T-cell (primary cell): ENCODE data around the gene TTK. TPM values are rescaled to one million over a fixed set of nuclear protein-coding genes. Genes with fewer than 3 reads are reported as not detected.

Experiments
- ATAC-seq, 4 experiments: fragments of 200-7000 bp in 3 of 4; fragments of 150-1000 bp in 1 of 4; cut with Tn5 transposase; replicated peaks in 1 of 4; 1 replicate in 3 of 4; 2 replicates in 1 of 4; pipeline ENCODE4 v1.10.0; 2021; ENCODE audit warnings: moderate library complexity in 3 of 4, mild to moderate bottlenecking in 2 of 4, moderate number of reproducible peaks in 1 of 4
- CTCF ChIA-PET, 2 donors: fragments of 300-600 bp; sonication (Branson Sonifier 250); formaldehyde crosslinking; loops; one replicate each; lab custom pipeline; 2022; ENCODE audit warnings: antibody characterized with exemption in 2 of 2; lab: Charles Lee
- POLR2A ChIA-PET, 2 donors: fragments of 300-600 bp; sonication (Branson Sonifier 250); formaldehyde crosslinking; loops; one replicate each; lab custom pipeline; 2022; ENCODE audit warnings: antibody characterized with exemption in 2 of 2; lab: Charles Lee
- DNase-seq, 35 experiments: peaks; one replicate each; pipeline versions ENCODE4 v3.0.0 to v3.0.0-alpha.2; 2013 to 2023
- H3K27ac ChIP-seq: one replicate; pipeline ENCODE4 v1.5.1; 2013; ENCODE audit warnings: low read length
- H3K27me3 ChIP-seq, 2 experiments: replicated peaks in 1 of 2; 1 replicate in 1 of 2; 2 replicates in 1 of 2; pipeline versions ENCODE4 v1.6.1 to v1.7.0; 2013; ENCODE audit warnings: low read length in 1 of 2, mixed read lengths in 1 of 2; ENCODE audit not compliant: control insufficient read depth in 2 of 2, insufficient read depth in 2 of 2; ENCODE audit errors: extremely low read depth in 1 of 2
- H3K36me3 ChIP-seq, 2 donors: 1 replicate in 1 of 2; 2 replicates in 1 of 2; pipeline versions ENCODE4 v1.6.1 to v1.7.0; 2013; ENCODE audit warnings: low read length in 1 of 2; ENCODE audit not compliant: control insufficient read depth in 2 of 2, insufficient read depth in 1 of 2; ENCODE audit errors: extremely low read depth in 1 of 2
- H3K4me1 ChIP-seq, 2 experiments: 1 replicate in 1 of 2; 2 replicates in 1 of 2; pipeline versions ENCODE4 v1.6.1 to v1.7.0; 2013; ENCODE audit warnings: low read length in 2 of 2, mixed read lengths in 1 of 2; ENCODE audit not compliant: insufficient read depth in 2 of 2, control insufficient read depth in 1 of 2; ENCODE audit errors: extremely low read depth in 1 of 2
- H3K4me3 ChIP-seq, 2 donors: 1 replicate in 1 of 2; 2 replicates in 1 of 2; pipeline versions ENCODE4 v1.5.1 to v1.7.0; 2013; ENCODE audit warnings: mild to moderate bottlenecking in 2 of 2, low read length in 1 of 2, moderate library complexity in 1 of 2; ENCODE audit not compliant: control insufficient read depth in 1 of 2; ENCODE audit errors: extremely low read depth in 1 of 2
- H3K9me3 ChIP-seq: 2 replicates; pipeline ENCODE4 v1.7.0; 2013
- H3K27ac Mint-ChIP-seq, 2 donors: one replicate each; pipeline ENCODE4 v1.8.0; 2020 to 2021; ENCODE audit warnings: mild to moderate bottlenecking in 2 of 2, mixed read lengths in 2 of 2
- H3K27me3 Mint-ChIP-seq, 2 donors: one replicate each; pipeline ENCODE4 v1.8.0; 2021 to 2022; ENCODE audit warnings: mixed read lengths in 2 of 2
- H3K36me3 Mint-ChIP-seq: one replicate; pipeline ENCODE4 v1.8.0; 2021; ENCODE audit warnings: mixed read lengths
- H3K4me1 Mint-ChIP-seq, 3 donors: one replicate each; pipeline ENCODE4 v1.8.0; 2020 to 2022; ENCODE audit warnings: mixed read lengths in 3 of 3, mild to moderate bottlenecking in 1 of 3
- H3K4me3 Mint-ChIP-seq, 3 donors: one replicate each; pipeline ENCODE4 v1.8.0; 2020 to 2022; ENCODE audit warnings: mild to moderate bottlenecking in 3 of 3, mixed read lengths in 3 of 3, moderate library complexity in 3 of 3
- H3K9me3 Mint-ChIP-seq, 3 donors: one replicate each; pipeline ENCODE4 v1.8.0; 2020 to 2022; ENCODE audit warnings: mixed read lengths in 3 of 3
- WGBS: methylation state at CpG from one replicate; pipeline ENCODE4 v1.1.5; 2013; ENCODE audit warnings: missing lambda C conversion rate; ENCODE audit not compliant: insufficient coverage; 5-methylcytosine and 5-hydroxymethylcytosine counted together
- total RNA-seq, 35 experiments: library from RNA in 6 of 35; stranded (reverse) in 6 of 35; fragments of 120-200 nt in 1 of 35; gene quantifications; one replicate each; pipeline versions ENCODE4 v1.2.1 to v1.2.4 and lab custom pipeline; 2013 to 2026

The TTK gene
- total RNA-seq, 5 donors from 2014 or later (not counting 1 experiment from before 2014, with no cell fraction given), result 0.38 to 1.2 (median 0.55) TPM

DNA sequence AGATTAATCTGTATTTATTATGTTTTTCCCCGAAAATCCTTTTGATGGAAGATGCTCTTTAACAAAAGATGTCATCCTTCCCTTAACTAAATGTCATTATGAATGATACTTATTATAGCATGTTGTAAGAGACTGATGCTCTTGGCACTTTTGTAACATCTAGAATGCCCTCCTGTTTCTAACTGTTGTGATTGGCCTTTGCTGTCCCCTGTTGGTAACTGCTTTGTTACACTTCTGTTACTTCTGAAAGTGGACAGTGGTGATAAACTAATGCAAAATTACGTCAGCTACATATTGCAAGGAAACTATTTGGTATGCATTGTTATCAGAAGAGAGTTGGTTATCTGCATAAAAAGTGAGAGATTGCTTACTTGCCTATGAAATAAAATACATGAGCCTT, 5.8 kb downstream of the TTK start:
- no peaks in the 10 kb centered on the region for H3K27me3 Mint-ChIP-seq
- WGBS, result no CpG with 5 or more reads among the region's 2 CpGs
- Histone ChIP-seq H3K4me1 (peaks cover 0 to under 1% of the 10 kb centered on the region in 2 experiments), H3K27ac (no peak overlapping the region), H3K9me3 (no peaks in the 10 kb centered on the region), H3K36me3 (no peaks in the 10 kb centered on the region), H3K4me3 (no peak overlapping the region), H3K27me3 (no peaks in the 10 kb centered on the region)
- no peak overlapping the region for H3K27ac Mint-ChIP-seq
- H3K4me3 Mint-ChIP-seq, result no peak overlapping the region
- H3K36me3 Mint-ChIP-seq, result peaks cover 3% of the 10 kb centered on the region
- H3K9me3 Mint-ChIP-seq, result no peaks in the 10 kb centered on the region
- POLR2A ChIA-PET, result interaction anchor here in 1 of 2 donors (0.6 kb wide), 1 partner anchor 7 kb away, joined by 5 read pairs; no protein-coding TSS in a partner anchor
- ATAC-seq (no peak), DNase-seq (peak in 1 of 35 experiments; percentile 11)
- H3K4me1 Mint-ChIP-seq, result peaks cover 0 to under 1% (median 0%) of the 10 kb centered on the region in 3 donors
- CTCF ChIA-PET, result interaction anchor here in 1 of 2 donors (1.0 to 1.3 kb wide), 2 partner anchors 63 to 1743 kb away, joined by 3 to 4 read pairs; partner anchors contain the start of gene ELOVL4

DNA sequence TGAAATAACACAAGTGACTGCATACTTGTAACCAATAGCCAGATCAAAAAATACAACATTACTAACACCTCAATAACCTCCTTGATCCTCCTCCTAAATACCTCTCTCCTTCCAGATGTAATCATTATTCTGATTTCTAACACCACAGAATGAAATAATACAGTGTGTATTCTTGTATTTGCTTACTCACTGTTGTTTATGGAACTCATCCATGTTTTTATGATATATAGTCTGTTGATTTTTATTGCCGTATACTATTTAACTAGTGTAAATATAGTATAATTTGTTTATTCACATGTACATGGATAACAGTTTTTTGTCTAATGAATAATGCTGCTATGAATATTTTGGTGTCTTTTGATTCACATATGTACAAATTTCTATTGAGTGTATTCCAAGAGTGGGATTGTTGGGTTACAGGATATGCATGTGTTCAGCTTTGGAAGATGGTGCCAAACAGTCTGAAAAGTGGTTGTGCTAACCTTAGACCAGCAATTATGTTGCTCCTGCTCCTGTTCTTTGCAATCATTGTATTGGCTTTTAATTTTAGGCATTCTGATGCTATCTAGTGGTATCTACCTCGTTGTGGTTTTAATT, 11.5 kb downstream of the TTK start:
- H3K9me3 Mint-ChIP-seq, result no peaks in the 10 kb centered on the region
- no peaks in the 10 kb centered on the region for H3K9me3 ChIP-seq
- H3K36me3 Mint-ChIP-seq, result peaks cover 3% of the 10 kb centered on the region
- H3K4me3 ChIP-seq, result no peak overlapping the region
- CTCF ChIA-PET, result no interaction called here
- POLR2A ChIA-PET, result no interaction called here
- no peaks in the 10 kb centered on the region for H3K27me3 Mint-ChIP-seq
- H3K27ac ChIP-seq, result no peak overlapping the region
- ATAC-seq, result no peak
- H3K4me3 Mint-ChIP-seq, result no peak overlapping the region
- H3K4me1 Mint-ChIP-seq, result peaks cover 0 to 5% (median 0%) of the 10 kb centered on the region in 3 donors
- H3K27me3 ChIP-seq, result no peaks in the 10 kb centered on the region
- no peaks in the 10 kb centered on the region for H3K36me3 ChIP-seq
- DNase-seq, result no peak
- no peak overlapping the region for H3K27ac Mint-ChIP-seq
- no CpG with 5 or more reads among the region's 2 CpGs for WGBS
- no peaks in the 10 kb centered on the region for H3K4me1 ChIP-seq

DNA sequence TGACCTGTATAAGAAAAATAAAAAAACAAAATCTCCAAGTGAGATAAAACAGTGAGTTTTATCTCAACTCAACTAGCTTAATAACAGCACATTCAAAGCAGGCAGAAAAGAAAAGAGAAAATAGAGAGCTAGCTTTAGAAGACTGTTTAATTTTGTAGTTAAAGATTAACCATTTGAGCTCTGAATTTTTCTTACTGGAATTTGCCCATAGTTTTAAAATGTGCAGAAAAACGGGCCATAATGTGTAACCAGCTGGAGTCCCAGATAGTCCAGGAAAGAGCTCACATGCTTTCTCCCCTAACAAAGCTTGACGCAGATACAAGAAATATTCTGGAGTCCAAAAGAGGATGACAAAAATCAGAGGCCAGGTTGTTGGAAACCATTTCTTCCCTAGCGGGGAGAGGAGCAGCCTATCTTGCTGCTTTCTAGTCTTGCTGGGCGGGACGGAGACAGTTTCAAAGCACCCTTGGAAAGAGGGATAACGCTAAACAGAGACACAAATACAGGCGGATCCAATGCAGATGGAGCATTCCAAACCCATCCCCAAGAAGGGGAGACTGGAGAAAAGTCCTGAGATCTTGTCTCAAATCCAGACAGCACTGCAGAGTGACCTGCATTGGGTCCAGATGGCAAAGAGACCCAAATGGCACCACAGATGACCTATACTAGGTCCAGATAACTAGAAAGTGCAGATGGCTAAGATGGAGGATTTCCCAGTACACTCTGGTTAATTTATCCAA, 16.1 kb downstream of the TTK start:
- no peaks in the 10 kb centered on the region for H3K9me3 ChIP-seq
- ChIA-PET CTCF (interaction anchor here (0.5 to 1.1 kb wide), 3 partner anchors 101 to 238 kb away, joined by 3 to 4 read pairs (median 4); no protein-coding TSS in a partner anchor), POLR2A (no interaction called here)
- no peak overlapping the region for H3K27ac Mint-ChIP-seq
- H3K36me3 Mint-ChIP-seq, result no peaks in the 10 kb centered on the region
- no peaks in the 10 kb centered on the region for H3K36me3 ChIP-seq
- H3K4me3 ChIP-seq, result no peak overlapping the region
- H3K4me3 Mint-ChIP-seq, result no peak overlapping the region
- H3K4me1 ChIP-seq, result no peaks in the 10 kb centered on the region
- H3K27ac ChIP-seq, result no peak overlapping the region
- H3K9me3 Mint-ChIP-seq, result no peaks in the 10 kb centered on the region
- DNase-seq (no peak), ATAC-seq (no peak)
- WGBS, result 96% methylated on average over 4 of the region's 7 CpGs
- no peaks in the 10 kb centered on the region for H3K27me3 ChIP-seq
- H3K27me3 Mint-ChIP-seq, result no peaks in the 10 kb centered on the region
- H3K4me1 Mint-ChIP-seq, result peaks cover 0 to 5% (median 0%) of the 10 kb centered on the region in 3 donors

DNA sequence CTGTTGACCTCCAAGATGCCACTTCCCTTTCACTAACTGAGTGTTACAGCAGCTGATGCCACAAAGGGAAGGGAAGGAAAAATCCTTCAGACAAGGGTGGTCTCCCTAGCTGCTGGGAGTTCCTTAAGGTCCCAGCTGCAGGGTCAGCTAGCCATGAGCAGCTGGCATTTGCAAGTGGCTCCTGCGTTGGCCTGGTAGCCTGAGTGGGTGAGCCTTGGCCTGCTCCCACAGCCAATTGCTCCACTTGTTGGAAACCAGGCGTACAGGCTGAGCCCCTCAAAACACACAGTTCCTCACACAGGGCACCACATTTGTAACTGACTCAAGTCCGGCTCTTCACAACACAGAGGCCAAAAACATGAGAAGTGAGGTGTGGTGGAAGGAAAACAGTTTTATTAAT, 16.7 kb downstream of the TTK start:
- H3K4me1 ChIP-seq, result no peaks in the 10 kb centered on the region
- POLR2A ChIA-PET, result no interaction called here
- no peak for ATAC-seq
- 100% methylated on average over 1 of the region's 3 CpGs for WGBS
- H3K27me3 Mint-ChIP-seq, result no peaks in the 10 kb centered on the region
- no peak overlapping the region for H3K27ac Mint-ChIP-seq
- no peaks in the 10 kb centered on the region for H3K9me3 ChIP-seq
- H3K36me3 ChIP-seq, result no peaks in the 10 kb centered on the region
- H3K27me3 ChIP-seq, result no peaks in the 10 kb centered on the region
- H3K9me3 Mint-ChIP-seq, result no peaks in the 10 kb centered on the region
- no peak for DNase-seq
- H3K4me1 Mint-ChIP-seq, result peaks cover 0 to 5% (median 0%) of the 10 kb centered on the region in 3 donors
- CTCF ChIA-PET, result no interaction called here
- H3K27ac ChIP-seq, result no peak overlapping the region
- no peak overlapping the region for H3K4me3 ChIP-seq
- H3K36me3 Mint-ChIP-seq, result no peaks in the 10 kb centered on the region
- no peak overlapping the region for H3K4me3 Mint-ChIP-seq

DNA sequence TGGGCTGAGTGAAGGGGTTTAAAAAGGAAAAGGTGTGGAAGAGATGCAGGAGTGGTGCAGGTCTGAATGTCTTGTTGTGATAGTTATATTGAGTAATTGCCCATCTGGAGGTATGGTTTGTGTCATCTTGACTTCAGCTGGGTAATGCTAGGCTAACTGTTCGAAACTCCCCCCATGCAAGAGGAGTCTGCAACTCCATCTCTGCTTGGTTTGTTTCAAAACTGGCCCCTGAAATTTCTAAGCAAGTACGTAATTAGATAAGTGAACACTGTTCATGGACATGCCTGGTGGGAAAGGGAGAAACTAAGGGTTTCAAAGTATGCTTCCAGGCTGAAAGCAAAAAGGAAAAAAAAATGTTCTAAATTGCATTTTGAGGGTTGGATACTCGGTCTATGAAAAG, 17.1 kb downstream of the TTK start:
- Mint-ChIP-seq H3K27me3 (no peaks in the 10 kb centered on the region), H3K27ac (no peak overlapping the region), H3K4me1 (peaks cover 0 to under 1% (median 0%) of the 10 kb centered on the region in 3 donors), H3K36me3 (no peaks in the 10 kb centered on the region), H3K9me3 (no peaks in the 10 kb centered on the region), H3K4me3 (no peak overlapping the region)
- WGBS, result no CpG with 5 or more reads among the region's 3 CpGs
- H3K27ac ChIP-seq, result no peak overlapping the region
- H3K9me3 ChIP-seq, result no peaks in the 10 kb centered on the region
- CTCF ChIA-PET, result interaction anchor here in 1 of 2 donors (0.5 to 0.6 kb wide), 2 partner anchors 21 to 313 kb away, joined by 7 to 9 read pairs; no protein-coding TSS in a partner anchor
- no peaks in the 10 kb centered on the region for H3K27me3 ChIP-seq
- DNase-seq, result no peak
- no peaks in the 10 kb centered on the region for H3K36me3 ChIP-seq
- POLR2A ChIA-PET, result no interaction called here
- no peak overlapping the region for H3K4me3 ChIP-seq
- no peaks in the 10 kb centered on the region for H3K4me1 ChIP-seq
- ATAC-seq, result no peak

DNA sequence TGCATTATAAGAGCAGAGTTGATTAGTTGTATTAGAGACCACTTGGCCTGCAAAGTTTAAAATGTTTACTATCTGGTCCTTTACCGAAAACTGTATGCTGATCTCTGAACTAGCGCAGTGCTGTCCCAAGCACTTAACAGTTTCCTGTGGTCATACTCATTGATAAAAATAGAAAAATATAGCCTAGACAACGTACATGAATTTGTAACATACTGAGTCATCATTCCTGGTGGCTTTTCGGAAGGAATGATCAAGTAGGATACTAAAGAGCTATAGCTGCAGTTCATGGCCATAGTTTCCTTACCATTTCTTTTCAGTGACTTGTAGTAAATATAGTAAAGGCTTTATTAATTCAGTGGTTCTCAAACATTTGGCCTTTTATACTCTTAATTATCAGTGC, 18.4 kb downstream of the TTK start:
- Histone ChIP-seq H3K9me3 (no peaks in the 10 kb centered on the region), H3K4me1 (no peaks in the 10 kb centered on the region), H3K36me3 (no peaks in the 10 kb centered on the region), H3K27ac (no peak overlapping the region), H3K4me3 (no peak overlapping the region), H3K27me3 (no peaks in the 10 kb centered on the region)
- no peaks in the 10 kb centered on the region for H3K27me3 Mint-ChIP-seq
- H3K4me1 Mint-ChIP-seq, result no peaks in the 10 kb centered on the region
- no peaks in the 10 kb centered on the region for H3K36me3 Mint-ChIP-seq
- CTCF ChIA-PET, result interaction anchor here in 1 of 2 donors (0.7 kb wide), 1 partner anchor 69 kb away, joined by 3 read pairs; no protein-coding TSS in a partner anchor
- no CpG with 5 or more reads among the region's 4 CpGs for WGBS
- ATAC-seq (no peak), DNase-seq (no peak)
- no peaks in the 10 kb centered on the region for H3K9me3 Mint-ChIP-seq
- no peak overlapping the region for H3K27ac Mint-ChIP-seq
- POLR2A ChIA-PET, result no interaction called here
- no peak overlapping the region for H3K4me3 Mint-ChIP-seq
